Uterus (tissue), 4 donors: Measurements from ENCODE around the gene GOLGA7B. TPM values are rescaled to one million over a fixed set of nuclear protein-coding genes. Genes with fewer than 3 reads are reported as not detected.

ENCODE experiments used
- DNase-seq, 2 donors: peaks; one replicate each; pipeline ENCODE4 v3.0.0-alpha.2; 2019 to 2020
- H3K27ac ChIP-seq, 2 donors: fragments of 200-600 bp; sonication (generic); 1 replicate in 1 of 2; 2 replicates in 1 of 2; pipeline ENCODE4 v1.5.1; 2016 to 2018
- H3K27me3 ChIP-seq, 2 donors: fragments of 200-600 bp; sonication (generic); one replicate each; pipeline ENCODE4 v1.5.1; 2018 to 2019; ENCODE audit warnings: control low read depth in 1 of 2
- H3K36me3 ChIP-seq, 2 donors: fragments of 200-600 bp; sonication (generic); one replicate each; pipeline ENCODE4 v1.5.1; 2019; ENCODE audit warnings: control low read depth in 1 of 2
- H3K4me1 ChIP-seq, 2 donors: fragments of 200-600 bp; sonication (generic); one replicate each; pipeline ENCODE4 v1.5.1; 2018 to 2019; ENCODE audit warnings: control low read depth in 1 of 2
- H3K4me3 ChIP-seq, 2 donors: fragments of 200-600 bp; sonication (generic); 1 replicate in 1 of 2; 2 replicates in 1 of 2; pipeline ENCODE4 v1.5.1; 2018 to 2019; ENCODE audit warnings: mild to moderate bottlenecking in 1 of 2
- H3K9me3 ChIP-seq, 2 donors: fragments of 200-600 bp; sonication (generic); one replicate each; pipeline ENCODE4 v1.5.1; 2019; ENCODE audit warnings: control low read depth in 1 of 2
- CTCF ChIP-seq, 4 experiments: fragments of 200-600 bp in 2 of 4; fragments of 450-650 bp in 2 of 4; sonication (generic) in 2 of 4; IDR thresholded peaks; one replicate each; pipeline ENCODE4 v1.5.1; 2016 to 2019; ENCODE audit warnings: antibody characterized with exemption in 4 of 4, mild to moderate bottlenecking in 2 of 4, moderate library complexity in 1 of 4
- POLR2A ChIP-seq, 2 donors: fragments of 450-650 bp; IDR thresholded peaks; one replicate each; pipeline ENCODE4 v1.6.1; 2016; ENCODE audit warnings: antibody characterized with exemption in 2 of 2, mild to moderate bottlenecking in 1 of 2, moderate library complexity in 1 of 2
- intact Hi-C: fragments of 100-400 bp; cut with DNase I; formaldehyde crosslinking; loops from one replicate; pipeline ENCODE4 v1.15.1; 2023; ENCODE audit warnings: low total_unique reads
- total RNA-seq, 4 donors: library from RNA; depleted of rRNA in 3 of 4; stranded (reverse); fragments of >200 nt in 3 of 4; gene quantifications; one replicate each; pipeline versions ENCODE4 v1.1.0 to v1.2.4, GENCODE V29; 2014 to 2023
- donor health status: DM: yes; HTN: yes; CAD: no.

Gene GOLGA7B
- total RNA-seq, 4 donors from 2014 or later: 0.09 to 3.1 TPM; not detected in 2

DNA sequence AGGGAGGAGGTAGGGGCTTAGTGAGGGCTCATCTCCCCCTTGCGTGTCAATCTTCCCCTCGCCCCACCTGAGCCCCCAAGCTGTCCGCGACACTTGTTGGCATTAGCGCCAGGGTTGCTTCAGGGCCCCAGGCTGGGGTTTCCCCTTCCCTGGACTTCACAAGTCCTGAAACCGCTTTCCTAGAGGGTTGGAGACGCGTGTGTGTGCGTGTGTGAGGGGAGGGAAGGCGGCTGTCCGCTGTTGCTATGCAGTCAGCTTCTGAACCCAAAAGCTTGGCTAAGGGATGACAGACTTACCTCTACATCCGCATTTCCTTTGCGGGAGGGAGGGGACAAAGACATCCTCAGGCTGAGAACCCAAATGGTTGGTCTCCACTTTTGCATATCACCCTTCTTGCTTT is 803 bp downstream of the GOLGA7B start:
- TF ChIP-seq POLR2A (IDR thresholded peaks at IDR 0.05) (no peak), CTCF (IDR thresholded peaks at IDR 0.05) (no peak)
- H3K27me3 ChIP-seq: peaks cover 0 to 9% of the 10 kb centered on the region in 2 donors
- no peak for DNase-seq

GRCh38 chr10:97851341-97852001 is 1.8 kb downstream of the GOLGA7B start:
- Histone ChIP-seq H3K27ac (no peak overlapping the region), H3K27me3 (peaks cover 0 to 6% of the 10 kb centered on the region in 2 donors), H3K4me1 (peaks cover 0 to 10% of the 10 kb centered on the region in 2 donors), H3K9me3 (no peaks in the 10 kb centered on the region), H3K36me3 (no peaks in the 10 kb centered on the region), H3K4me3 (no peak overlapping the region)
- no peak for DNase-seq
- no peak for TF ChIP-seq POLR2A (IDR thresholded peaks at IDR 0.05)
- intact Hi-C loops: no loop called here

More for the DNA sequence above, 803 bp downstream of the GOLGA7B start:
- intact Hi-C loops: no loop called here
- peaks cover 0 to 10% of the 10 kb centered on the region in 2 donors for H3K4me1 ChIP-seq
- H3K9me3 ChIP-seq: no peaks in the 10 kb centered on the region
- H3K27ac ChIP-seq: no peak overlapping the region
- H3K36me3 ChIP-seq: no peaks in the 10 kb centered on the region
- H3K4me3 ChIP-seq: no peak overlapping the region

- H3K4me1 ChIP-seq: peaks cover 0 to 10% of the 10 kb centered on the region in 2 donors
- H3K9me3 ChIP-seq: no peaks in the 10 kb centered on the region
- DNase-seq: no peak
- H3K27ac ChIP-seq: no peak overlapping the region
- H3K4me3 ChIP-seq: no peak overlapping the region
- intact Hi-C loops: no loop called here
- H3K36me3 ChIP-seq: no peaks in the 10 kb centered on the region
- TF ChIP-seq POLR2A (IDR thresholded peaks at IDR 0.05): no peak
- no peak for TF ChIP-seq CTCF (IDR thresholded peaks at IDR 0.05)
- peaks cover 0 to 2% of the 10 kb centered on the region in 2 donors for H3K27me3 ChIP-seq
These were observed 2.6 kb downstream of the GOLGA7B start for GRCh38 chr10:97852277-97852676.

GRCh38 chr10:97852840-97853405 is 3.3 kb downstream of the GOLGA7B start:
- DNase-seq: no peak
- no peaks in the 10 kb centered on the region for H3K36me3 ChIP-seq
- intact Hi-C loops: no loop called here
- no peaks in the 10 kb centered on the region for H3K9me3 ChIP-seq
- peaks cover 0 to 2% of the 10 kb centered on the region in 2 donors for H3K27me3 ChIP-seq
- no peak overlapping the region for H3K27ac ChIP-seq
- peaks cover 0 to 10% of the 10 kb centered on the region in 2 donors for H3K4me1 ChIP-seq
- no peak for TF ChIP-seq POLR2A (IDR thresholded peaks at IDR 0.05)
- no peak for TF ChIP-seq CTCF (IDR thresholded peaks at IDR 0.05)
- H3K4me3 ChIP-seq: no peak overlapping the region

DNA sequence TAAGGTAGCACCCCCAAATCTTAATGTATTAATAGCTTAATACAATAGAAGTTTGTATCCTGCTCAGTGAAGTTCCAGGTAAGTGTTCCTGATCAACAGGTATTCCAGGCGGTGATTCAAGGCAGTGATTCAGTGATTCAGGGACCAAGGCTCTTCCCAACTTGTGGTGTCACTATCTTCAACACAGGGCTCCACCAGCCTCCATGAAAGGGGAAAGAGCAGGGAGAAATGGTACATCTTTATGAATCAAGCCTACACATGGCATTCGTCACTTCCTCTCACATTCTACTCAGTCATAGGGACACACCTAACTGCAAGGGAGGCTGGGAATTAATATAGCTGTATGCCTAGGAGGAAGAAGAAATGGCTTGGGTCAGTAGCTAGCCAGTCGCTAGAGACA is 5.1 kb downstream of the GOLGA7B start:
- TF ChIP-seq CTCF (IDR thresholded peaks at IDR 0.05): no peak
- TF ChIP-seq POLR2A (IDR thresholded peaks at IDR 0.05): no peak
- Histone ChIP-seq H3K36me3 (no peaks in the 10 kb centered on the region), H3K27ac (no peak overlapping the region), H3K4me1 (peaks cover 0 to 9% of the 10 kb centered on the region in 2 donors), H3K9me3 (no peaks in the 10 kb centered on the region), H3K27me3 (peaks cover 0 to 2% of the 10 kb centered on the region in 2 donors), H3K4me3 (no peak overlapping the region)
- DNase-seq: no peak
- intact Hi-C loops: no loop called here
